H9 (cell line): ENCODE data around the gene SCYGR4. TPM values are rescaled to one million over a fixed set of nuclear protein-coding genes. Genes with fewer than 3 reads are reported as not detected.

Experiments used
- DNase-seq: peaks from one replicate; pipeline ENCODE4 v3.0.0-alpha.2; 2017
- H2AFZ ChIP-seq: one replicate; pipeline ENCODE4 v1.6.1; 2013; ENCODE audit warnings: mild to moderate bottlenecking, low read length, control low read depth, moderate library complexity
- H2AK5ac ChIP-seq: 2 replicates; pipeline ENCODE4 v1.6.1; 2013; ENCODE audit warnings: low read length, control low read depth, mixed read lengths; ENCODE audit not compliant: insufficient read length
- H2BK120ac ChIP-seq: one replicate; pipeline ENCODE4 v1.6.1; 2013; ENCODE audit warnings: low read depth, mild to moderate bottlenecking, low read length, control low read depth, inconsistent platforms; ENCODE audit not compliant: poor library complexity, severe bottlenecking
- H2BK12ac ChIP-seq: 2 replicates; pipeline ENCODE4 v1.6.1; 2013; ENCODE audit warnings: low read length, control low read depth, mixed read lengths, low read depth; ENCODE audit not compliant: insufficient read length
- H2BK15ac ChIP-seq: 2 replicates; pipeline ENCODE4 v1.6.1; 2013; ENCODE audit warnings: low read depth, low read length, control low read depth
- H2BK20ac ChIP-seq: one replicate; pipeline ENCODE4 v1.6.1; 2013; ENCODE audit warnings: low read depth, mild to moderate bottlenecking, low read length, control low read depth, inconsistent platforms; ENCODE audit not compliant: poor library complexity, severe bottlenecking
- H2BK5ac ChIP-seq: 2 replicates; pipeline ENCODE4 v1.6.1; 2013; ENCODE audit warnings: low read length, control low read depth, mixed read lengths; ENCODE audit not compliant: insufficient read length
- H3K14ac ChIP-seq: 2 replicates; pipeline ENCODE4 v1.6.1; 2013; ENCODE audit warnings: low read length, control low read depth; ENCODE audit not compliant: insufficient read depth
- H3K18ac ChIP-seq: 2 replicates; pipeline ENCODE4 v1.6.1; 2013; ENCODE audit warnings: low read depth, mild to moderate bottlenecking, mixed read lengths, low read length, control low read depth; ENCODE audit not compliant: insufficient read length
- H3K23ac ChIP-seq: 2 replicates; pipeline ENCODE4 v1.6.1; 2013; ENCODE audit warnings: low read length, control low read depth, mixed read lengths, low read depth; ENCODE audit not compliant: insufficient read length
- H3K23me2 ChIP-seq: 2 replicates; pipeline ENCODE4 v1.6.1; 2013; ENCODE audit warnings: low read depth, mild to moderate bottlenecking, mixed read lengths, low read length, control low read depth; ENCODE audit not compliant: insufficient read length, poor library complexity, severe bottlenecking
- H3K27ac ChIP-seq: 2 replicates; pipeline ENCODE4 v1.5.1; 2013; ENCODE audit warnings: low read length, control low read depth, mixed read lengths, low read depth; ENCODE audit not compliant: insufficient read length
- H3K27me3 ChIP-seq: 2 replicates; pipeline ENCODE4 v1.6.1; 2013; ENCODE audit warnings: low read length, control low read depth, inconsistent platforms; ENCODE audit not compliant: insufficient read depth
- H3K4ac ChIP-seq: 2 replicates; pipeline ENCODE4 v1.6.1; 2013; ENCODE audit warnings: low read depth, mild to moderate bottlenecking, control low read depth, inconsistent platforms, low read length, moderate library complexity
- H3K4me1 ChIP-seq: 2 replicates; pipeline ENCODE4 v1.6.1; 2013; ENCODE audit warnings: low read length, control low read depth, inconsistent platforms; ENCODE audit not compliant: insufficient read depth
- H3K4me2 ChIP-seq: 2 replicates; pipeline ENCODE4 v1.6.1; 2013; ENCODE audit warnings: low read length, control low read depth, mixed read lengths; ENCODE audit not compliant: insufficient read length, insufficient read depth
- H3K56ac ChIP-seq: 2 replicates; pipeline ENCODE4 v1.6.1; 2013; ENCODE audit warnings: low read depth, mild to moderate bottlenecking, mixed read lengths, low read length, control low read depth; ENCODE audit not compliant: insufficient read length
- H3K79me1 ChIP-seq: 2 replicates; pipeline ENCODE4 v1.6.1; 2013; ENCODE audit warnings: low read depth, mild to moderate bottlenecking, moderate library complexity, low read length, control low read depth, inconsistent platforms; ENCODE audit not compliant: insufficient read depth, poor library complexity, severe bottlenecking
- H3K79me2 ChIP-seq: 2 replicates; pipeline ENCODE4 v1.6.1; 2013; ENCODE audit warnings: low read length, control low read depth, inconsistent platforms; ENCODE audit not compliant: insufficient read depth
- H3K9ac ChIP-seq: 2 replicates; pipeline ENCODE4 v1.6.1; 2013; ENCODE audit warnings: low read length, control low read depth, mixed read lengths; ENCODE audit not compliant: insufficient read length; ENCODE audit errors: extremely low read depth
- H3K9me3 ChIP-seq: one replicate; pipeline ENCODE4 v1.6.1; 2013; ENCODE audit warnings: low read depth, low read length, inconsistent platforms; ENCODE audit not compliant: control insufficient read depth
- H3T11ph ChIP-seq: one replicate; pipeline ENCODE4 v1.6.1; 2013; ENCODE audit warnings: mild to moderate bottlenecking, low read length, control low read depth, inconsistent platforms
- H4K20me1 ChIP-seq: one replicate; pipeline ENCODE4 v1.6.1; 2013; ENCODE audit not compliant: control insufficient read depth, insufficient read length, insufficient read depth
- H4K5ac ChIP-seq: 2 replicates; pipeline ENCODE4 v1.6.1; 2013; ENCODE audit warnings: low read depth, mild to moderate bottlenecking, mixed read lengths, low read length, control low read depth; ENCODE audit not compliant: insufficient read length
- H4K8ac ChIP-seq: replicated peaks from 2 replicates; pipeline ENCODE4 v1.6.1; 2013; ENCODE audit warnings: low read length, control low read depth, mixed read lengths, low read depth; ENCODE audit not compliant: insufficient read length
- H4K91ac ChIP-seq: 2 replicates; pipeline ENCODE4 v1.6.1; 2013; ENCODE audit warnings: low read depth, mild to moderate bottlenecking, moderate library complexity, mixed read lengths, low read length, control low read depth; ENCODE audit not compliant: insufficient read length
- H3K27ac Mint-ChIP-seq, 3 experiments: 2 replicates in 2 of 3; 3 replicates in 1 of 3; pipeline ENCODE4 v1.8.0; 2020 to 2021; ENCODE audit warnings: mixed read lengths in 3 of 3, mild to moderate bottlenecking in 1 of 3, moderate library complexity in 1 of 3
- H3K27me3 Mint-ChIP-seq: 2 replicates; pipeline ENCODE4 v1.8.0; 2021; ENCODE audit warnings: low read depth, mild to moderate bottlenecking, moderate library complexity, mixed read lengths
- H3K36me3 Mint-ChIP-seq, 3 experiments: 2 replicates in 2 of 3; 3 replicates in 1 of 3; pipeline ENCODE4 v1.8.0; 2020 to 2021; ENCODE audit warnings: low read depth in 3 of 3, mixed read lengths in 3 of 3; ENCODE audit not compliant: insufficient read depth in 1 of 3
- H3K4me1 Mint-ChIP-seq, 2 experiments: 2 replicates each; pipeline ENCODE4 v1.8.0; 2020; ENCODE audit warnings: mixed read lengths in 2 of 2
- H3K4me3 Mint-ChIP-seq, 2 experiments: 2 replicates in 1 of 2; 3 replicates in 1 of 2; pipeline ENCODE4 v1.8.0; 2020 to 2021; ENCODE audit warnings: mild to moderate bottlenecking in 2 of 2, mixed read lengths in 2 of 2, moderate library complexity in 1 of 2
- H3K9me3 Mint-ChIP-seq, 2 experiments: 2 replicates in 1 of 2; 3 replicates in 1 of 2; pipeline ENCODE4 v1.8.0; 2020; ENCODE audit warnings: mild to moderate bottlenecking in 2 of 2, mixed read lengths in 2 of 2, moderate library complexity in 1 of 2
- WGBS: extraction: QIAGEN DNeasy Blood & Tissue Kit; methylation state at CpG from one replicate; pipeline ENCODE4 v1.1.7; 2013; ENCODE audit warnings: missing lambda C conversion rate, low lambda C conversion rate, mixed read lengths; ENCODE audit not compliant: insufficient read length; ENCODE audit errors: extremely low coverage; 5-methylcytosine and 5-hydroxymethylcytosine counted together
- total RNA-seq: library from RNA; stranded (reverse); gene quantifications from 2 replicates; pipeline ENCODE4 v1.2.1, GENCODE V29; 2021
- TF ChIP-seq, protein P1 (sequence below): fragments of 200-600 bp; sonication (generic); conservative IDR thresholded peaks from 3 replicates; pipeline ENCODE4 v1.8.0; 2021; ENCODE audit warnings: antibody characterized with exemption, mild to moderate bottlenecking

The SCYGR4 gene
- total RNA-seq, 1 experiment from 2014 or later = not detected

DNA sequence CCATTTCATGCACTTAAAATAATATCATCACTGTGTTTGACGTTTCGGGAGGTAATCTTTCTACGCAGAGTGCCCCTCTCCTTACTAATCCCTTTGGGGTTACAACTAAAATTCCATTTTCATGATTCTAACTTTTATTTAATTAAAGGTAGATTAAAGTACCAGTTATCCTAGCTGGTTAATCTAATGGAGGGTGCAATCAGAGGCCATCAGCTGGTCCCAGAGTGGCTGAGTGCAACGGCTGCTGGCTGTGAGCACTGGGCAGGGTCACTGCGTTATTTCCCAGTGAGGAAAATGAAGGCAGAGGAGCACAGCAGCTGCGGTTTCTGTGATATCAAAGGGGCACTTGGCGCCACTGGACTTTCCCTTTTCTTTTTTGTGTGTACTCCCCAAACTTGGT is 12.1 kb downstream of the SCYGR4 start:
- H3K23me2 ChIP-seq = no peaks in the 10 kb centered on the region
- no peak overlapping the region for H3K23ac ChIP-seq
- H3K4me1 Mint-ChIP-seq = no peaks in the 10 kb centered on the region
- no peak overlapping the region; a peak in 1 of 7 replicates for H3K27ac Mint-ChIP-seq
- H3K36me3 Mint-ChIP-seq = no peaks in the 10 kb centered on the region
- no peak overlapping the region for H4K5ac ChIP-seq
- H3K56ac ChIP-seq = no peak overlapping the region
- no peak overlapping the region for H2AFZ ChIP-seq
- no peak overlapping the region for H3K18ac ChIP-seq
- no peak overlapping the region for H2BK5ac ChIP-seq
- H2BK20ac ChIP-seq = no peak overlapping the region
- no peak overlapping the region for H2BK15ac ChIP-seq
- H3K9ac ChIP-seq = no peak overlapping the region
- H3K4ac ChIP-seq = no peak overlapping the region
- no peak overlapping the region for H3K4me3 Mint-ChIP-seq
- H2AK5ac ChIP-seq = no peak overlapping the region
- no peaks in the 10 kb centered on the region for H3K9me3 Mint-ChIP-seq
- H3K9me3 ChIP-seq = no peaks in the 10 kb centered on the region
- no peak overlapping the region for H3K14ac ChIP-seq
- no peaks in the 10 kb centered on the region for H3K79me2 ChIP-seq
- TF ChIP-seq, protein P1, sequence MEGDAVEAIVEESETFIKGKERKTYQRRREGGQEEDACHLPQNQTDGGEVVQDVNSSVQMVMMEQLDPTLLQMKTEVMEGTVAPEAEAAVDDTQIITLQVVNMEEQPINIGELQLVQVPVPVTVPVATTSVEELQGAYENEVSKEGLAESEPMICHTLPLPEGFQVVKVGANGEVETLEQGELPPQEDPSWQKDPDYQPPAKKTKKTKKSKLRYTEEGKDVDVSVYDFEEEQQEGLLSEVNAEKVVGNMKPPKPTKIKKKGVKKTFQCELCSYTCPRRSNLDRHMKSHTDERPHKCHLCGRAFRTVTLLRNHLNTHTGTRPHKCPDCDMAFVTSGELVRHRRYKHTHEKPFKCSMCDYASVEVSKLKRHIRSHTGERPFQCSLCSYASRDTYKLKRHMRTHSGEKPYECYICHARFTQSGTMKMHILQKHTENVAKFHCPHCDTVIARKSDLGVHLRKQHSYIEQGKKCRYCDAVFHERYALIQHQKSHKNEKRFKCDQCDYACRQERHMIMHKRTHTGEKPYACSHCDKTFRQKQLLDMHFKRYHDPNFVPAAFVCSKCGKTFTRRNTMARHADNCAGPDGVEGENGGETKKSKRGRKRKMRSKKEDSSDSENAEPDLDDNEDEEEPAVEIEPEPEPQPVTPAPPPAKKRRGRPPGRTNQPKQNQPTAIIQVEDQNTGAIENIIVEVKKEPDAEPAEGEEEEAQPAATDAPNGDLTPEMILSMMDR = no peak
- no peaks in the 10 kb centered on the region; the same call in 1 of the 2 replicates for H3K4me1 ChIP-seq
- no peaks in the 10 kb centered on the region for H4K20me1 ChIP-seq
- H3K4me2 ChIP-seq = no peak overlapping the region
- no peaks in the 10 kb centered on the region for H3K79me1 ChIP-seq
- no peak overlapping the region for H4K8ac ChIP-seq
- H3K27me3 ChIP-seq = no peaks in the 10 kb centered on the region
- H3T11ph ChIP-seq = no peak overlapping the region
- no peak overlapping the region for H2BK12ac ChIP-seq
- no peak for DNase-seq
- no CpG with 5 or more reads among the region's 7 CpGs for WGBS
- H3K27ac ChIP-seq = no peak overlapping the region
- no peaks in the 10 kb centered on the region; the same call in 1 of the 2 replicates for H3K27me3 Mint-ChIP-seq
- H4K91ac ChIP-seq = no peak overlapping the region
- no peak overlapping the region for H2BK120ac ChIP-seq
